Right lobe of liver (tissue), 6 donors: ENCODE measurements around the gene TAGLN3. TPM values are rescaled to one million over a fixed set of nuclear protein-coding genes. Genes with fewer than 3 reads are reported as not detected.
A peak's percentile ranks its signal among the peaks of the same experiment; 100 is the strongest.

Experiments used
- ATAC-seq, 4 donors: fragments of 200-7000 bp; cut with Tn5 transposase; one replicate each; pipeline ENCODE4 v1.9.1; 2020; ENCODE audit warnings: mild to moderate bottlenecking in 4 of 4, moderate library complexity in 4 of 4
- DNase-seq, 3 donors: peaks; one replicate each; pipeline ENCODE4 v3.0.0-alpha.2; 2020
- H3K27ac ChIP-seq, 3 donors: fragments of 200-600 bp; one replicate each; pipeline ENCODE4 v1.8.0; 2022
- H3K27me3 ChIP-seq, 2 donors: fragments of 200-600 bp; one replicate each; pipeline ENCODE4 v1.8.0; 2022
- H3K36me3 ChIP-seq, 4 donors: fragments of 200-600 bp; sonication (generic) in 1 of 4; one replicate each; pipeline versions ENCODE4 v1.5.1 to v1.8.0; 2017 to 2022; ENCODE audit warnings: control low read depth in 1 of 4
- H3K4me1 ChIP-seq, 4 donors: fragments of 200-600 bp; sonication (generic) in 1 of 4; one replicate each; pipeline versions ENCODE4 v1.5.1 to v1.8.0; 2017 to 2022; ENCODE audit warnings: control low read depth in 1 of 4
- H3K4me3 ChIP-seq, 3 donors: fragments of 200-600 bp; one replicate each; pipeline ENCODE4 v1.8.0; 2022
- H3K9me3 ChIP-seq, 4 donors: fragments of 200-600 bp; sonication (generic) in 1 of 4; one replicate each; pipeline versions ENCODE4 v1.5.1 to v1.8.0; 2017 to 2022; ENCODE audit warnings: control low read depth in 1 of 4
- CTCF ChIP-seq, 4 donors: fragments of 200-600 bp in 3 of 4; fragments of 450-650 bp in 1 of 4; IDR thresholded peaks; one replicate each; pipeline versions ENCODE4 v1.5.1 to v1.8.0; 2016 to 2022; ENCODE audit warnings: antibody characterized with exemption in 4 of 4, mild to moderate bottlenecking in 2 of 4
- POLR2A ChIP-seq: fragments of 450-650 bp; IDR thresholded peaks from one replicate; pipeline ENCODE4 v1.6.1; 2017; ENCODE audit warnings: antibody characterized with exemption, mild to moderate bottlenecking
- WGBS: methylation state at CpG from one replicate; pipeline ENCODE4 v1.1.6; 2018; ENCODE audit warnings: low coverage, low lambda C conversion rate; ENCODE audit not compliant: insufficient coverage; ENCODE audit errors: missing lambda C conversion rate; 5-methylcytosine and 5-hydroxymethylcytosine counted together
- intact Hi-C, 2 donors: fragments of 100-400 bp; cut with DNase I; formaldehyde crosslinking; loops; one replicate each; pipeline versions ENCODE4 v1.11.2 to v1.14.1; 2022
- total RNA-seq, 6 experiments: library from RNA; depleted of rRNA in 2 of 6; stranded (reverse); fragments of >200 nt in 2 of 6; fragmentation: NEBNext Ultra II Directional in 3 of 6; extraction: Animal tissue kit (Norgen Biotek cat#: 25700) in 3 of 6; gene quantifications; one replicate each; pipeline versions ENCODE4 v1.1.0 to v1.2.4, GENCODE V29; 2016 to 2023
- donor health status: DM: no; HTN: yes; CAD: no.
- donor health status: DM: no; HTN: no; CAD: no.
- donor health status: DM: no; HTN: no; CAD: no.
- donor health status: DM: no; HTN: yes; CAD: no.
- donor health status: DM: no; HTN: yes; CAD: no.

TAGLN3 gene
- total RNA-seq, 6 experiments from 2014 or later: not detected

DNA sequence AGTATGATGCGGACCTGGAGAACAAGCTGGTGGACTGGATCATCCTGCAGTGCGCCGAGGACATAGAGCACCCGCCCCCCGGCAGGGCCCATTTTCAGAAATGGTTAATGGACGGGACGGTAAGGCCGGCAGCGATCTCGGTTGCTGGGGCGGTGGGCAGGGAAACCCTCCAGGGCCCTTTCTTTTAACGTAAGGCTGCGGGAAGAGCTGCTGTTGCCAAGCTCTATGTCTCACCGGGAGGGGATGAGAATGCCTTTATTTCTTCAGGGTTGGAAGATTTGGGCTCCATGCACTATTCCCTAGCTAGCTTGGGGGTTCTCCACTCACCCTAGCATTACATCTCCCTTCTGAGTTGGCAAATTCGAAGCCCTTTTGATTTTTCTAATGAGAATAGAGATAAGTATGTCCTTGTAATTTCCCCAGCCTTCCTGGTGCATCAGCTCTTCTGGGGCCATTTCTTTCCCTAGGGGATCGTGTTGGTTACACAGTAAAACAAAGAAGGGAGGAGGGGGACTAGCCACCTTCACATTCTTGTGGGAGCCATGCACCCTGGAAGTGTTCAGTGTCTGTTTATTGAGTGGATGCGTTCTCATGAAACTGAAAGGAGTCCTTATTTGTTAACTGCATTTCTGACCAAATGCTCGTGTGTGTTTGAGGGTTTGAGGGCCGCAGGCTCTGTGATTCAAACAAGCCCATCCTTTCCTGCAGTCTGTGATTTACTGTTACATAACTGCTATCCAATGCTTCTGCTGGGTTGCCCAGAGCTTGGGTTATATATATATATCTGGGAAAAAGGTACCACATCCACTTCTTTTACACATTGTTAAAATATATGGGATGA, 982 bp downstream of the TAGLN3 start:
- Histone ChIP-seq H3K27me3 (no peaks in the 10 kb centered on the region), H3K4me1 (peaks cover 0 to 11% (median 4%) of the 10 kb centered on the region in 4 donors), H3K4me3 (peak overlapping the region in 2 of 3 donors; percentile 16), H3K9me3 (no peaks in the 10 kb centered on the region), H3K27ac (no peak overlapping the region), H3K36me3 (no peaks in the 10 kb centered on the region)
- ATAC-seq (no peak), DNase-seq (no peak)
- intact Hi-C loops: no loop called here
- no peak for TF ChIP-seq CTCF (IDR thresholded peaks at IDR 0.05)
- 45% methylated on average over 5 of the region's 19 CpGs for WGBS

- Histone ChIP-seq H3K27me3 (no peaks in the 10 kb centered on the region), H3K4me3 (no peak overlapping the region), H3K36me3 (no peaks in the 10 kb centered on the region), H3K4me1 (peaks cover 0 to 11% (median 4%) of the 10 kb centered on the region in 4 donors), H3K27ac (no peak overlapping the region), H3K9me3 (no peaks in the 10 kb centered on the region)
- no peak for ATAC-seq
- intact Hi-C loops: no loop called here
- TF ChIP-seq CTCF (IDR thresholded peaks at IDR 0.05) (no peak), POLR2A (no peak)
- no peak for DNase-seq
- 88% methylated on average over 5 of the region's 5 CpGs for WGBS
Observed at GRCh38 chr3:112000367-112000771, 1.6 kb downstream of the TAGLN3 start.

DNA sequence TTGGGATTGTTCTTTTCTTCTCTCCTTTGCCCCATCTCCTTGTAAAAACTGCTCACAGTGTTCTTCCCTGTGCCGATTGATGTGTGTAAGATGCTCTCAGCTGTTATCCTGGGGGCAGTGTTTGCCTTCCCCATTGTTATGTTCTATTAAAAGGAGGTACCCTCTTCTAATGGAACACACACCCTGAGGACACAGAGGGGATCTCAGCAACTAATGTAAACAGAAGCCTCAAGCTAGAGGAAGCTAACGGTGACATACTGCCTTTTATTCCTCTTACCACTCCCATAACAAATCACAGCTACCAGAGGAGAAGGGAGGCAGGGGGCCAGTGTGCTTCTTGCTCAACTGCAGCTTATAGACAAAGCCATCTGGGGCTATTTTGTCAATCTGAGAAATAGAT, 2.2 kb downstream of the TAGLN3 start:
- Histone ChIP-seq H3K4me1 (peaks cover 0 to 11% (median 4%) of the 10 kb centered on the region in 4 donors), H3K27me3 (no peaks in the 10 kb centered on the region), H3K9me3 (no peaks in the 10 kb centered on the region), H3K27ac (no peak overlapping the region), H3K36me3 (no peaks in the 10 kb centered on the region), H3K4me3 (no peak overlapping the region)
- no peak for ATAC-seq
- intact Hi-C loops: no loop called here
- no peak for DNase-seq
- WGBS: 89% methylated on average over 1 of the region's 2 CpGs
- TF ChIP-seq POLR2A: no peak
- TF ChIP-seq CTCF (IDR thresholded peaks at IDR 0.05): no peak

DNA sequence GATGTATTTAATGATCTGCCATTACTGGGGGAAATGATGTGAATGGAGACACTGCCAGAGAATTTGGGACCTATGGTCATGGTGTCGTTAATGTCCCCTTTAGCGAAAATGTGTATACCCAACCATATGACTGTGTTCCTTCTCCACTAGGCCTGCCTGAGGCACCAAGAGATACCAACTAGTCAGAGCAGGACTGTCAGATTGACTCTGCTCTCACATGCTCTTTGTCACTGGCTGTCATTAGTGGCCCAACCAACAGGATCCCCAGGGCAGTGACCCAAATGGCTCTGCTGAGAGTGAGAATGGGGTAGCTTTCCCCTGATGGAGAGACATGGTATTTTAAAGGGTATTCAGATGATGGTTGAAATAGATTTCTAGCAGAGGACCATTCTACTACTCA, 2.8 kb downstream of the TAGLN3 start:
- H3K4me3 ChIP-seq: no peak overlapping the region
- H3K36me3 ChIP-seq: no peaks in the 10 kb centered on the region
- H3K27me3 ChIP-seq: no peaks in the 10 kb centered on the region
- H3K4me1 ChIP-seq: peaks cover 0 to 11% (median 4%) of the 10 kb centered on the region in 4 donors
- no peak for TF ChIP-seq CTCF (IDR thresholded peaks at IDR 0.05)
- no peak for ATAC-seq
- no peak overlapping the region for H3K27ac ChIP-seq
- H3K9me3 ChIP-seq: no peaks in the 10 kb centered on the region
- intact Hi-C loops: no loop called here
- WGBS: 100% methylated on average over 2 of the region's 2 CpGs
- no peak for DNase-seq
